NCI-H82 (cell line): ENCODE measurements around the gene CD247.
A peak's percentile ranks its signal among the peaks of the same experiment; 100 is the strongest.
"Not testable (repeated sequence)": the region's sequence is repeated elsewhere in the genome, so short reads cannot be mapped to it uniquely, and the experiment has no call there.

Experiments used
- DNase-seq: peaks from one replicate; lab custom pipeline; 2025; lab: John Stamatoyannopoulos, UW

CD247 gene

GRCh38 chr1:167518331-167518700, at the start of gene CD247:
TSS of gene CD247 (minus strand) at chr1:167518529. CDS start at chr1:167518465, 64 bp downstream.
- DNase-seq, result no peak

- DNase-seq, result no peak
Measured at GRCh38 chr1:167567663-167568062, 49.3 kb upstream of the CD247 start.

- no peak for DNase-seq
Measured at GRCh38 chr1:167566766-167567165, 48.4 kb upstream of the CD247 start.

- DNase-seq, result no peak
Measured at GRCh38 chr1:167565922-167566321, 47.6 kb upstream of the CD247 start.

- no peak for DNase-seq
Measured at GRCh38 chr1:167564612-167565270, 46.4 kb upstream of the CD247 start.

GRCh38 chr1:167563579-167564246, 45.4 kb upstream of the CD247 start:
- DNase-seq, result no peak

- DNase-seq, result no peak
Measured at GRCh38 chr1:167562702-167563101, 44.4 kb upstream of the CD247 start.

- DNase-seq, result no peak
Measured at GRCh38 chr1:167561753-167562152, 43.4 kb upstream of the CD247 start.

GRCh38 chr1:167555971-167556714, 37.8 kb upstream of the CD247 start:
- peak; percentile 88 for DNase-seq

GRCh38 chr1:167555072-167555471, 36.7 kb upstream of the CD247 start:
- not testable (repeated sequence) for DNase-seq

- no peak for DNase-seq
Measured at GRCh38 chr1:167554028-167554779, 35.9 kb upstream of the CD247 start.

GRCh38 chr1:167553136-167554027, 35.1 kb upstream of the CD247 start, which contains the start of gene CREG1:
TSS of gene CREG1 (minus strand) at chr1:167553762.
- peak; percentile 97 for DNase-seq

GRCh38 chr1:167551362-167551761, 33.0 kb upstream of the CD247 start:
- no peak for DNase-seq

- no peak for DNase-seq
Measured at GRCh38 chr1:167548059-167548932, 30.0 kb upstream of the CD247 start.

- no peak for DNase-seq
Measured at GRCh38 chr1:167546935-167547334, 28.6 kb upstream of the CD247 start.

GRCh38 chr1:167545349-167545748, 27.0 kb upstream of the CD247 start:
- no peak for DNase-seq

GRCh38 chr1:167544447-167545093, 26.2 kb upstream of the CD247 start:
- no peak for DNase-seq

GRCh38 chr1:167543199-167543990, 25.1 kb upstream of the CD247 start:
- no peak for DNase-seq
